GM10266 (cell line): ENCODE measurements around the gene GALM.

Experiments used
- DNase-seq: peaks from one replicate; pipeline ENCODE4 v3.0.0; 2012; ENCODE audit errors: extremely low spot score
- CTCF ChIP-seq: IDR thresholded peaks from 2 replicates; pipeline ENCODE4 v1.5.1; 2012; ENCODE audit warnings: mild to moderate bottlenecking, low read depth; ENCODE audit not compliant: control insufficient read depth, insufficient read depth; ENCODE audit errors: missing control alignments

The GALM gene

GRCh38 chr2:38626326-38627035 lies 39.4 kb upstream of the GALM start:
- TF ChIP-seq CTCF: no peak
- DNase-seq: no peak

DNA sequence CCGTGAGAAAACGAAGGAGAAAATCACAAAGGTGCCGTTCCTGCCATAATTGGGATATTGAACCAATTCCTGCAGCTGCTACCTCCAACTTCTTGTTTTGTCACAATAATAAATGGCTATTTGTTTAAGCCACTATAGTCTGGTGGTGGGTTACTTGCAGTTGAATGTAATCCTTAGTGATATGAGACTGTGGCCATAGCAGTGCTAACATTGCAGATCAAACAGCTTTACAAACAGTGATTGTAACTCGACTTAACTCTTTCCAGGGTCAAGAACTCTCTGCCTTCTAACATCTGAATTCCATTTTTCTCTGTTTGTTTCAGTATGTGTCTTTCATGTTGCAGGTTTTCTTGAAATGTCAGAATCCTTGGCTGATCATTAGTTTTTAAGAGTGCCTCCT lies 38.5 kb upstream of the GALM start:
- DNase-seq: no peak
- no peak for TF ChIP-seq CTCF

GRCh38 chr2:38629684-38630083 lies 36.2 kb upstream of the GALM start:
- TF ChIP-seq CTCF: no peak
- no peak for DNase-seq

DNA sequence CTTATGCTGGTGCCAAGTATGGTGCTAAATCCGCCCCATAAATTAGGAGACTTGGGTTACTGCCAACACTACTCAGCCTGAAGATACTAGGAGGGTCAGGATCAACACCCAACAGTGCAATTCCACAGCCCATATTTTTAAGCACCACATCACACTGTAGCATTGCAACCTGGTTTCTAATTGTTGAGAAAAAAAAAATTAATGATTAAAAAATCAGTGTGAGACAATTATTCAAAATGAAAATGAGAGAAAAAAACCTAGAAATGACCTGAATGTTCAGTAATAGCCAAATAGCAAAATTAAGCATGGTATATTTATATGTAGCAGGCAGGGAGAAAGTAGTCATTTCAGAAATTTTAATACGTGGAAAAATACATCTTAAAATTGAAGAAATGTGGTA lies 33.9 kb upstream of the GALM start:
- no peak for DNase-seq
- TF ChIP-seq CTCF: no peak

- no peak for TF ChIP-seq CTCF
- no peak for DNase-seq
Measured at GRCh38 chr2:38632980-38633379, 32.9 kb upstream of the GALM start.

DNA sequence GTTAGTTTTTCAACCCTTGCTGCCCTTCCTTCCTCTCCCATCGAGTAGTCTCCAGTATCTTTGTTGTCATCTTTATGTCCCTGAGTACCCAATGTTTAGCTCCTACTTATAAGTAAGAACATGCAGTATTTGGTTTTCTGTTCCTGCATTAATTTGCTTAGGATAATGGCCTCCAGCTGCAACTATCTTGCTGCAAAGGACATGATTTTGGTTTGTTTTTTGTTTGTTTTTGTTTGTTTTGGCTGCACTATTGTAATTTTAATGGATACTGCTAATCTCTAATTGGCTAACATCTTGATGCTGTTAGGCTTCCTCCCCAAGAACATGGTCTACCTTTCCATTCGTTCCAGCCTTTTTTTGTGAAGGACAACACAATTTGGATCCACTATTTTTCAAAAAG lies 32.0 kb upstream of the GALM start:
- no peak for TF ChIP-seq CTCF
- DNase-seq: no peak

DNA sequence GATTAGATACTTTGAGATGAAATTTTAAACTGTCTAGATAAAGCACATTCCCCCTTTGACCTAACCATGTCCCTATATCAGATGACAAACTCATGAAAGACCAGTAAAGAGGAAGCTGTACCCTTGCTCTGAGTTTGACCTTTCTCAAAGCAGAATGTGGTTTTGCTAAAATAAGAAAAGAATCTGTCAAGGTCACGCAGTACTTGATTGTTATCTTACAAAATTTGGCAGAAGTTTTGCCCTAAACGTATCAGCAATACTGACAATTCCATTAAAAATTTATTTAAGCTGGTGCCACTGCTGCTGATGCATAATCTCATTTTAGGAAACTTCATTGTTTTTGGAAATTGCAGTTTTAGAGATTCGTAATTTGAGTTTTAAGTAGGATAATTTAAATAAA lies 31.2 kb upstream of the GALM start:
- DNase-seq: peak; percentile 73
- TF ChIP-seq CTCF: no peak
